Dendritic cell treated with granulocyte-macrophage colony-stimulating factor and Interleukin-4, amounts not matched to agents 40 ng/mL and 50 ng/mL, for 4 days (primary cell): ENCODE data around the gene ZNF511.
A peak's percentile ranks its signal among the peaks of the same experiment; 100 is the strongest.

Experiments used
- H3K27ac Mint-ChIP-seq: one replicate; pipeline ENCODE4 v1.8.0; 2022; ENCODE audit warnings: mild to moderate bottlenecking, mixed read lengths
- H3K27me3 Mint-ChIP-seq: one replicate; pipeline ENCODE4 v1.8.0; 2022; ENCODE audit warnings: mild to moderate bottlenecking, mixed read lengths
- H3K36me3 Mint-ChIP-seq: one replicate; pipeline ENCODE4 v1.8.0; 2022; ENCODE audit warnings: low read depth, mixed read lengths
- H3K4me1 Mint-ChIP-seq: one replicate; pipeline ENCODE4 v1.8.0; 2022; ENCODE audit warnings: low read depth, mixed read lengths
- H3K4me3 Mint-ChIP-seq: one replicate; pipeline ENCODE4 v1.8.0; 2022; ENCODE audit warnings: mild to moderate bottlenecking, moderate library complexity, mixed read lengths
- H3K9me3 Mint-ChIP-seq: one replicate; pipeline ENCODE4 v1.8.0; 2022; ENCODE audit warnings: mixed read lengths
- intact Hi-C: fragments of 100-400 bp; cut with micrococcal nuclease; formaldehyde crosslinking; loops from one replicate; pipeline ENCODE4 v1.15.0; 2022

The ZNF511 gene

DNA sequence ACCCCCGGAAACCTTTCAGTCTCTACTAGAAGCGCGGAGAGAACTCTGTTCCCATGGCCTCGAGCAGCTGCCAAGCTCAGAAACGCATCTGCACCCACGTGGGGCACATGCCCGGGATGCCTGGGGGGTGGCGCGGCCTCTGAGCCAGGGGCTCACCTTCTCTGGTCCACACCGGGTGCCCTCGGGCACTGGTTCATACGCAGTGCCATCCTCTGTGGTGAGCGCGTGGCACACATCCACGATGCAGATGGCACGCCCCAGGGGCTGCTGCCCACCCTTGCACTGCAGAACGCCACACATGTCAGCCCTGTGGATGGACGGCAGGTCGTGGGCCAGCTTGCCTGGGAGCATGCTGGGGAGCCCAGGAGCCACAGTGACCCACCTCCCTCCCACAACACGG lies 38.5 kb upstream of the ZNF511 start:
- Mint-ChIP-seq H3K4me3 (no peak overlapping the region), H3K9me3 (no peaks in the 10 kb centered on the region), H3K36me3 (peaks cover 97% of the 10 kb centered on the region), H3K27ac (no peak overlapping the region), H3K27me3 (no peaks in the 10 kb centered on the region), H3K4me1 (peaks cover 37% of the 10 kb centered on the region)
- intact Hi-C loops = no loop called here

DNA sequence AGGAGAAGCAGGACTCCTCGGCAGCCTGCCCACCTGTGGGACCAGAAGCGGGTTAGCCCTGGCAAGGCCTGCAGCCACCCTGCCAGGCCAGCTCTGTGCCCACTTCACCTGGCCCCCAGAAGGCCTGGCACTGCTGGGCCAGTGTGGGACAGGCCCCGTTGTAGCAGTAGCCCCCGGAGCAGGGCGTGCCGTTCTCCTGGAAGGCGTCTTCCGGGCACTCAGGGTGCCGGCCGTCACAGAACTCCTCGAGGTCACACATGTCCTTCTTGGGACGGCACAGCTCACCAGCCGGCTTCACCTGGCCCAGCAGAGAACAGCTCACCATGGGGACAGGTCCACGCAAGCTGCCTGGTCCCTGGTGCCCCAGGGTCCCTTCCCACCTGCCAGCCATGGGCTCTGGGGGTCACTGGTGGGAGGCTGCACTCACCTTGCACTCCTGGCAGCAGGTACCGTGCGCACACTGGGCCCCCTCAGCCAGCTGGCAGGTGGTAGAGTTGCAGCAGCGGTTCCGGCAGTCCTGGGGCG lies 37.9 kb upstream of the ZNF511 start:
- H3K27ac Mint-ChIP-seq = no peak overlapping the region
- intact Hi-C loops = no loop called here

DNA sequence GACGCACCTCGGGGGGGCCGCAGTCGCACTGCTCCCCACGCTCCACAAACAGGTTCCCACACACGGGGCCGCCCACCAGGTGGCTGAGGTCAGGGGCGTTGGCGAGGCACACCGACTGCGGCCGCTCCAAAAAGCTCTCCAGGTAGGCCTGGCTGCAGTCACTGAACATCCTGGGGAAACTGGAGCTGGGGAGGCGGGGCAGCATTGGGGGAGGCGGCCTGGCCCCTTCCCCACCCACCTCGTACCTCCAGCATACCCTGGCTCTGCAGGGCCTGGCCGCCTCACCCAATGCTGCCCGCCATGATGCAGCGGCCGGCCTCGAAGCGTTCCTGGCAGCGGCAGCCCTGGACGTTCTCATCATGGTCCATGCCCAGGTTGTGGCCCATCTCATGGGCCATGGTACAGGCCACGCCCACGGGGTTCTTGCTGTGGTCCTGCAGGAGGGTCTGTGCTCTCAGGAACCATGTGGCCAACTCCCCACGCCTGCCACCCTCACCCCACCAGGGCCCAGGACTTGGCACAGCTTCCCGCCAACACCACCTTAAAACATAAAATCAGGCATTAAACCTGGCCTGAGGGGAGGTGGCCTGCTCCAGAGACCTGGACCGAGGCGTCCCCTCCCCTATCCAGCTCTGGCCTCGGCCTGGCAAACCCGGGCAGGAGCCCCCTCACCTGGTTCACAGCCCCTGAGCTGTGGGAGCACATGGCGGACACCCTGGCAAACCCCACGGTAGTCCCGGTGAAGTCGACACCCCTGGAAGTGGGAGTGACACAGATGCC lies 37.0 kb upstream of the ZNF511 start:
- intact Hi-C loops = no loop called here
- peaks cover 35% of the 10 kb centered on the region for H3K4me1 Mint-ChIP-seq
- no peak overlapping the region for H3K27ac Mint-ChIP-seq
- H3K4me3 Mint-ChIP-seq = no peak overlapping the region
- H3K27me3 Mint-ChIP-seq = no peaks in the 10 kb centered on the region
- H3K9me3 Mint-ChIP-seq = no peaks in the 10 kb centered on the region
- H3K36me3 Mint-ChIP-seq = peaks cover 96% of the 10 kb centered on the region

More for the DNA sequence above, 37.9 kb upstream of the ZNF511 start:
- Mint-ChIP-seq H3K36me3 (peaks cover 98% of the 10 kb centered on the region), H3K9me3 (no peaks in the 10 kb centered on the region), H3K4me1 (peaks cover 37% of the 10 kb centered on the region), H3K27me3 (no peaks in the 10 kb centered on the region), H3K4me3 (no peak overlapping the region)

DNA sequence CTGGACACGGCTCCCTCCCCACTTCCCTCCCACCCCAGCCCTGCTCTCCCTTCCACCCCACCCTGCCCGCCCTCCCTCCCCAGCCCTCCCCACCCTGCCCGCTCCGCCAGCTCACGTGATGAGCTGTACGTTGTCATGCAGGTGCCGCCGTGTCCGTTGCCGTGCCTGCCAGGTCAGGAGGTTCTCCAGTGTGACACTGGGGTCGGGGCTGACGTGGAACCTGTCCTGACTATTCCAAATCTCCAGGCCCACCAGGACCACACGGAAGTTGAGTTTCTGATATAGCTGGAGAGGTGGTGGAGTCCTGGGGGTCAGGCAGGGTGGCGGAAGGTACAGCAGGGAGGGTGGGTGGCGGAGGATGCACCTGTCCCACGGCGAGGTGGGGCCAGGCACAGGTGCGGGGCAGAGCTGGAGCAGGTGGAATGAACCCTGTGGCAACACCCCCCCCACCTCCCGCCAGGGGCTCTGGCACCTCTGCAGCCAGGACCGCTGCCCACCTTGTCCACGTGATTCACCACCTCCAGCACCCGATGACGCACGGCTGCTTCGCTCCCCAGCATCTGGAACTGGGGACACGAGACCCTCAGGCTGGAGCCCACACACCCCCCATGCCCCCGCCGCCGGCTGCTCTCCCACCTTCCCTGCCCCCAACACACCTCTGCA lies 36.3 kb upstream of the ZNF511 start:
- Mint-ChIP-seq H3K4me3 (no peak overlapping the region), H3K27ac (no peak overlapping the region), H3K9me3 (no peaks in the 10 kb centered on the region), H3K27me3 (no peaks in the 10 kb centered on the region), H3K4me1 (peaks cover 41% of the 10 kb centered on the region), H3K36me3 (peaks cover 88% of the 10 kb centered on the region)
- intact Hi-C loops = no loop called here

DNA sequence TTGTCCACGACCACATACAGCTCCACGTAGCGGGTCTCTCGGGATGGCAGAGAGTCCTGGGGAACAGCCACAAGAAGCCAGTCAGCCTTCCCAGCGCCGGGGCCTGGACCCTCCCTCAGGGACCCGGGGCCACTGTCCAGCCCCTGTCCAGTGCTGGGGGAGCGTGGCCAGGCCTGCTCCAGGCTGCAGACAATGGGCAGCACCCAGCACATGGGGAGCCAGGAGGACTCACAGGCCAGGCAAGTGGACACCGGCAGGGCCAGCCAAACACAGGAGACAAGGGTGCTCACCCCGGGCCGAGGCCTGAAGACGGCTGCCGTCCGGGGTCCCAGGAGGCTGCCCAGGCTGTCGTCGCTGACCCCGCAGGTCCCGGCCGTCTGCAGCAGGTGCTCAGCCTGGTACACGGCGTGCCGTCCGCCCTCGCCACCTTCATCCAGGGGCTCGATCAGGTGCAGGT lies 35.7 kb upstream of the ZNF511 start:
- intact Hi-C loops = no loop called here
- Mint-ChIP-seq H3K4me3 (no peak overlapping the region), H3K9me3 (no peaks in the 10 kb centered on the region), H3K27ac (no peak overlapping the region), H3K36me3 (peaks cover 83% of the 10 kb centered on the region), H3K27me3 (no peaks in the 10 kb centered on the region), H3K4me1 (peaks cover 46% of the 10 kb centered on the region)

DNA sequence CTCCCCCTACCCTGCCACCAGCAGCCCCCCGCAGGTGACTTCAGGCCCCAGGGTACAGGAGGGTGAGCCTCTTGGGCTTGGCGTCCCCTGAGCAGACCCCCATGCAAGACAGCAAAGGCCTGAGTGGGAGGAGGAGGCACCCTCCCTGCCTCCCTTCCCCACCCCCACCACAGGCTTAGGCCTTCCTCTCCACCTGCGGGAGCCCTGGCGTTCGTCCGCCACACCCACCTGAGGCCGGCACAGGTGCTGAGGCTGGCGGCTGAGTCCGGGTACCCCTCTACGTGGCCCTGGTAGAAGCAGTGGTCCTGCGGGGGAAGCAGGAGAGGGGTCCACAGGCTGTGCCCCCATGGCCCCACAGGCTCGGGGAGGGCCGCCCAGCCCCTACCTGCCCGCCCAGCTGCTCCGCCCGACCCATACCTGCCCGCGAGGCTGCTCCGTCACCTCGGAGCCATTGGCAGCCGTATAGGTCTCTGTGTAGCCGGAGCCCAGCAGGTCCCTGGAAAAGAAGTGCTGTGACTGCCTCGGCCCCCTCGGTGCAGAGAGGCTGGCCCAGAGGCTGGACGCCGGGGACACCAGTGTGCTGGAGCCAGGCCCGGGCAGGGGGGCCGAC lies 35.1 kb upstream of the ZNF511 start:
- H3K4me3 Mint-ChIP-seq = peak overlapping the region; percentile 30
- no peaks in the 10 kb centered on the region for H3K27me3 Mint-ChIP-seq
- peaks cover 82% of the 10 kb centered on the region for H3K36me3 Mint-ChIP-seq
- no peak overlapping the region for H3K27ac Mint-ChIP-seq
- H3K9me3 Mint-ChIP-seq = no peaks in the 10 kb centered on the region
- intact Hi-C loops = no loop called here
- H3K4me1 Mint-ChIP-seq = peaks cover 53% of the 10 kb centered on the region

DNA sequence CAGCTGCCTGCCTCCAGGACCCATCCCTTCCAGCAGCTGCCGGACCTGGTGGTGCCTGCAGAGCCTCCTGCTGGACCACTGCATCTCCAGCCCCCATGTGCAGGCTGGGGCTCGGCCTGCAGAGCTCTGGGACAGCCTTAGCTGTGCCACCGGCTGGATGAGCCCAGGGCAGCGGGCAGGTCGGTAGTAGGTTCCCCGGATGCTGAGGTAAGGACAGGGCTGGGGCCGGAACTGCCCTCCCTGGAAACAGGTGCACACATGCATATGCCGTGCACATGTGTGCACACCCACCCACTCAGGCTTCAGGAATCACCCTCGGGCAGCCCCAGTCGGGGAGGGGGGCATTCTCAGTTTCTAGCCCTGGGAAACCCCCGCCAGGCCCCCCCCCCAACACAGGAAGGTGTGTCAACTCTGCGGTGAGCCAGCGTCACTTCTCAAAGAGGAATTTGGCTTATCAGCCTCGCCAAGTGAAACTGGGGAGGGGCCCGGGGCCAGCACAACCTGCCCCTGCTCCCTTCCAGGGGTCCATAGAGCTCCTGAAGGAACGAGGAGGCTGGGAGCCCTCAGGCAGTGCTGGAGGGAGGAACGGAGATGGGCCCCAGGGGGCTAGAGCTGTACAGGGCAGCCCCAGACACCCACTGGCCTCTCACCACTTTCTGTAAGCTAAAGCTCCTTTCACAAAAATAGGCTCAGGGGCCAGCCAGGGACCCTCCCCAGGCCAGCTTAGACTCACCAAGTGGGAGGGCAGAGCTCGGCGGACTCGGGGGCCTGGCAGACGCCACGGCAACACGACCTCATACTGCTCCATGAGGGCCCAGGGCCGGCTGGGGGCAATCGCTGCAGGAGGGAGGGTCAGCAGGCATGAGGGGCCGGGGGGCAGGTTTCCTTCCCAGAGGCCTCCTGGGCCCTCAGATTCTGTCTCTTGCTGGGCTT lies 33.7 kb upstream of the ZNF511 start:
- H3K27me3 Mint-ChIP-seq = no peaks in the 10 kb centered on the region
- peak overlapping the region; percentile 82 for H3K4me3 Mint-ChIP-seq
- H3K36me3 Mint-ChIP-seq = peaks cover 82% of the 10 kb centered on the region
- H3K9me3 Mint-ChIP-seq = no peaks in the 10 kb centered on the region
- peak overlapping the region; percentile 95 for H3K27ac Mint-ChIP-seq
- H3K4me1 Mint-ChIP-seq = peaks cover 66% of the 10 kb centered on the region
- intact Hi-C loops = no loop called here

DNA sequence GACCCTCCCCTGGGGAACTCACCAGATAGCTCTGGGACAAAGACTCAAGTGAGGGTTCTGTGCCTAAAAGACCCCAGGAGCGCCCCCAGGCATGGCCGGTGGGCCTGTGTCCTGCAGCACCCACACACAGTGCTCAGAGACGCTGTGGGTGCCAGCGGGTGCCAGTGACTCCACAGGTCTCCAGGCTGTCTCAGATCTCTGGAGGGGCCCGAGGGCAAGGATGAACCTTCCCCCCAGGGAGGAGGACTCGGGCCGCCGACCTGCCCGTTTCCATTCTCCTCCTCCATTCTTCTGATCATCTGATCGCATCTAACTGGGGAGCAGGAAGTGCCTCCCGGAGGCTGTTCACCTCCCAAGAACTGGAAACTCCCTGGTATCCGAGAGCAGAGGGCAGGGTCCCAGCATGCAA lies 33.0 kb upstream of the ZNF511 start:
- H3K36me3 Mint-ChIP-seq = peaks cover 82% of the 10 kb centered on the region
- no peaks in the 10 kb centered on the region for H3K27me3 Mint-ChIP-seq
- intact Hi-C loops = no loop called here
- peak overlapping the region; percentile 82 for H3K4me3 Mint-ChIP-seq
- H3K27ac Mint-ChIP-seq = peak overlapping the region; percentile 95
- H3K4me1 Mint-ChIP-seq = peaks cover 73% of the 10 kb centered on the region
- no peaks in the 10 kb centered on the region for H3K9me3 Mint-ChIP-seq

DNA sequence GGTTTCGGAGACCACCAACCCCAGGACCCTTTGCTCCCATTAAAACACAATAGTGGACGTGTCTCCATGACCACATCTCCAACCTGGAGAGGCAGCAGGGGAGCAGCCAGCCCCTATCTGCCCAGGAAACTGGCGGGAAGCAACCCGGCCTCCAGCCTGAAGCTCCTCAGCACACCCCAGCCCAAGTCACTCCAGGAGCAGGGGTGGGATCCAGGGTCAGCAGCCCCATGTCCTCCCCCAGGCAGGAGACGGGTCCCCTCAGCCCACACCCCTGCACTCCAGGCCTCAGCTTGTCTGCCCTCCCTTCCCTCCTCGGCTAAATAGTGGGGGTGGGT lies 32.6 kb upstream of the ZNF511 start:
- Mint-ChIP-seq H3K4me3 (peak overlapping the region; percentile 82), H3K27me3 (no peaks in the 10 kb centered on the region), H3K36me3 (peaks cover 82% of the 10 kb centered on the region), H3K9me3 (no peaks in the 10 kb centered on the region), H3K4me1 (peaks cover 77% of the 10 kb centered on the region), H3K27ac (peak overlapping the region; percentile 95)
- intact Hi-C loops = no loop called here

DNA sequence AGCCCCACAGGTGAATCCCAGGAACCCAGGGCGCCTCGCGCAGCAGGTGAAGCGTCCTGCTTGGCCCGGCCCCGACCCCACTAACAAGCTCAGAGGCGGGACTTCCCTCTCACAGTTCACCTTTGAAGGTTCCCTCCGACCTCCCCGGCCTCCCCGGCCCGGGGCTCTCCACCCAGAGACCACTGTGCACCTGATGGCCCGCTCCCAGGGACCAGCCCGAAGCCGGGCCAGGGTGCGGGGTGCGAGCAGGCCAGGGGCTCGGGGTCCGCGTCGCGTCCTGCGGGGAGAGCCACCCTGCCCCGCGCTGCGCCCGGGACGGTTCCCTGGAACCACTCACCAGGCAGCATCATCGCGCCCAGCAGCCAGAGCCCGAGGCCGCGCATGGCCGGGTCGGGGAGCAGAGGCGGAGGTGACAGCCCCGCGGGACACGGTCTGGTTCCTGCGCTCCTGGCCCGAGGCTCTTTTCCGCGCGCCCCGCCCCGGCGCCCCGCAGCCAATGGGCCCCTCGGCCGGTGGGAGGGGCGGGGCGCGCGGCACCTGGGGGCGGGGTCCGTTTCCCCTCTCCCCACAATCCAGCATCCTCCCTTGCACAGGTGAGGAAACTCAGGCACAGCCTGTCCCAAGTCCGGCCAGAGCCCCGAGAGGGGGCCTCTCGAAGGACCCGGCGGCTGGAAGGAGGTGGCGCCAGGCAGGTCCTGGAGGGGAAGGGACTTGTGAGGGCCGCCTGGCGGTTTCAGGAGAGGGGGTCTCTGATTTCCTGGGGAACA lies 32.1 kb upstream of the ZNF511 start, which contains the start of gene ADAM8:
Gene ADAM8, minus strand, starts transcription at position 434 of the 767 bp plus-strand sequence. Its CDS starts 51 bp downstream, at position 383.
- intact Hi-C loops = no loop called here

DNA sequence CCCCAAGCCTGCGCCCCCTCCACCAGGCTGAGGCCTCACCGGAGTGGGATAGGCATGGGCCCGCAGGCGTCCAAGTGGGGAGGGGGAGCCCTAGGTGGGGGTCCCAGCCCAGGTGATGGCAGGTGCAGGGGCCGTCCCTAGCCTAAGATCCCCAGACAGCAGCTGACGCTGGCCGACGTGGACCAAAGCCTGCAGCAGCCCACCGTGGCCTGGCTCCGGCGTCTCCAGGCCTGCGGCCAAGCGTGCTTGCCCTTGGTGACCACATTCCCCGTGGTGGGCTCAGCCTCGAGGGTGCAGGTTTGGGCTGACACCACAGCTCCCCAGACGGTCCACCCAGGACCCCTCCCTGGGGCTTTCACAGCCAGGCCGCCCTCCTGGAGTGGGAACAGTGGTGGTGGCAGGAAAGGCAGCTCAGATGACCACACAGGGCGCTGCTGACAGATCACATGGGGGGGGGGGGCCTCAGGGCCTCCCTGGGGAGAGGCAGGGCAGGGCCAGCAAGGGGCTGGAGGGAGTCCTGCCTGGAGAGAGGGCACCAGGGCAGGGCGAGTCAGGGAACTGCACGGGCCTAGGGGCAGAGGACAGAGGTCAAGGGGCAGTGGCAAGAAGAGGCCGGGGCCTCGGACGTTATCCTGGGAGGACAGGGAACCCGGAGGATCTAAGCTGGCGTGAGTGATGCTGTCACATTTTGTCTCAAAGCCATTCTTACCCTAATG lies 31.3 kb upstream of the ZNF511 start:
- Mint-ChIP-seq H3K27me3 (no peaks in the 10 kb centered on the region), H3K36me3 (peaks cover 82% of the 10 kb centered on the region), H3K27ac (peak overlapping the region; percentile 95), H3K4me1 (peaks cover 85% of the 10 kb centered on the region), H3K9me3 (no peaks in the 10 kb centered on the region), H3K4me3 (peak overlapping the region; percentile 23)
- intact Hi-C loops = no loop called here

More for the DNA sequence above, 32.1 kb upstream of the ZNF511 start, which contains the start of gene ADAM8:
- H3K4me1 Mint-ChIP-seq = peaks cover 82% of the 10 kb centered on the region
- H3K9me3 Mint-ChIP-seq = no peaks in the 10 kb centered on the region
- no peaks in the 10 kb centered on the region for H3K27me3 Mint-ChIP-seq
- peak within 1 kb of the TSS; percentile 82 for H3K4me3 Mint-ChIP-seq
- peaks cover 82% of the 10 kb centered on the region for H3K36me3 Mint-ChIP-seq
- peak within 1 kb of the TSS; percentile 95 for H3K27ac Mint-ChIP-seq

DNA sequence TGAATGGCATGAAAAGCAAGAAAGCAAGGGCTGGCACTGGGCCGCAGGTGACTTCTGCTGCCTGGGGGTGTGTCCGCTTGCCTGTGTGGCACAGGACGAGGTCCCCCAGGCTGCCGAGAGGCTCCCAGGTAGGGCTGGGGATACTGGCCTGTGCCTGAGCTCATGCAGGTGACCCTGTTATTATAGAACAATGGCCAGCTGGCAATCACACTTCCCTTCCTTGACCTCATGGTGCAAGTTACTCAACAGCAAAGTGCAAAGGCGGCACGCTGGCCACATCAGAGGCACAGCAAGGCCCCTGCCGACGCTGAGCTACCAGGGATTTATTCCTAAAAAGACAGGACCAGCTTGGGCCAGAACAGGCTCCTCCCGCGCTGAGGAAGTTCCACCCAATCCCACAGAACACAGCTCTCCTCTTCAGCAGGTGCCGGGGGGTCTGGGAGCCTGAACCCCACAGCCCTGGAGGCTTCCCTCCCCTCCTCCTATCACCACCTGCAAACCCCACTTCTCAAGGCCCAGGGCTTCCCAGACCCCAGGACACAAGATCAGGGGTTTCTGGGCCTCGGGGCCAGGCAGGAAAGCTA lies 30.6 kb upstream of the ZNF511 start:
- H3K27ac Mint-ChIP-seq = peak overlapping the region; percentile 95
- intact Hi-C loops = loop anchor here (2.0 kb wide), 1 partner anchor 19 kb away; no protein-coding TSS in a partner anchor
- H3K4me3 Mint-ChIP-seq = peak overlapping the region; percentile 75
- no peaks in the 10 kb centered on the region for H3K27me3 Mint-ChIP-seq
- peaks cover 82% of the 10 kb centered on the region for H3K36me3 Mint-ChIP-seq
- peaks cover 82% of the 10 kb centered on the region for H3K4me1 Mint-ChIP-seq
- no peaks in the 10 kb centered on the region for H3K9me3 Mint-ChIP-seq
